Stimulated activated naive CD8-positive, alpha-beta T cell treated with anti-CD3 and anti-CD28 coated beads, Interleukin-15, Interleukin-2, amounts not matched to agents 100 ng/mL and 50 ng/mL, for 24 hours (primary cell): ENCODE measurements around the gene CAMTA1.

Experiments used
- H3K27ac Mint-ChIP-seq: one replicate; pipeline ENCODE4 v1.8.0; 2021; ENCODE audit warnings: mild to moderate bottlenecking, mixed read lengths
- H3K27me3 Mint-ChIP-seq: one replicate; pipeline ENCODE4 v1.8.0; 2021; ENCODE audit warnings: mixed read lengths
- H3K36me3 Mint-ChIP-seq: one replicate; pipeline ENCODE4 v1.8.0; 2021; ENCODE audit warnings: low read depth, mixed read lengths
- H3K4me1 Mint-ChIP-seq: one replicate; pipeline ENCODE4 v1.8.0; 2021; ENCODE audit warnings: low read depth, mixed read lengths
- H3K4me3 Mint-ChIP-seq: one replicate; pipeline ENCODE4 v1.8.0; 2021; ENCODE audit warnings: mild to moderate bottlenecking, mixed read lengths
- H3K9me3 Mint-ChIP-seq: one replicate; pipeline ENCODE4 v1.8.0; 2021; ENCODE audit warnings: mixed read lengths

The CAMTA1 gene

DNA sequence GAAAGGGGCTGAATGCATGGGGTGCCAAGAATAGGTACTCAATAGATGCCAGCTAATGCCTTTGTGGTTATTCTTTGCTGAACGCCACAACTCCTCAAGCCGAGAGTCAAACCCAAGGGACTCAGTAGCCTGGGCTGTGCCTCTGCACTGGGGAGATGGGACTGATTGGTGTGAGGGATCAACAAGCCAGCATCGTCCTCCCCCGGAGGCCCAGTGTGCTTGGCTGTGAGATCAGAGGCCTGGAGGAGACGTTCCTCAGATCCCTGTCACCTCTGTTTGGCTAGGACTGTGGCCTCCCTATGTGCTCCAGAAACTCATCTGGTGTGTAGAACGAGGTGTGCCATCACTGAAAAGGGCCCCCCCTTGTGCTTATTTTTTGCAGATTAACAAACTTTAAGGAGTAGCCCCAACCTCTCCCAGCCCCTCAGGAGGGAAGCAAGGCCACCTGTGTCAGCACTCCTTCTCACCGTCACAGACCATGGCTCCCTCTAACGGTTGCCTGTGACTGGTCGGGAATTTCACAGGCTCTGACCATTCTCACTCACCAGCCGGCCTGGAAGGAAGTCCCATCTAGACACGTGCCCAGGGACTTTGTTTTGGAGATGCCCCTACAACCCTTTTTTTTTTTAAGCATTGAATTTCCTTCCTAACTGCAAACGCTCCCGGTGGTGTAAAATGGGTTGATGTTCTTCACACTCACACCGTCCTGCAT is 791.8 kb downstream of the CAMTA1 start:
- Mint-ChIP-seq H3K4me3 (no peak overlapping the region), H3K27me3 (peaks cover 4% of the 10 kb centered on the region), H3K9me3 (no peaks in the 10 kb centered on the region), H3K4me1 (no peaks in the 10 kb centered on the region), H3K36me3 (no peaks in the 10 kb centered on the region), H3K27ac (no peak overlapping the region)

DNA sequence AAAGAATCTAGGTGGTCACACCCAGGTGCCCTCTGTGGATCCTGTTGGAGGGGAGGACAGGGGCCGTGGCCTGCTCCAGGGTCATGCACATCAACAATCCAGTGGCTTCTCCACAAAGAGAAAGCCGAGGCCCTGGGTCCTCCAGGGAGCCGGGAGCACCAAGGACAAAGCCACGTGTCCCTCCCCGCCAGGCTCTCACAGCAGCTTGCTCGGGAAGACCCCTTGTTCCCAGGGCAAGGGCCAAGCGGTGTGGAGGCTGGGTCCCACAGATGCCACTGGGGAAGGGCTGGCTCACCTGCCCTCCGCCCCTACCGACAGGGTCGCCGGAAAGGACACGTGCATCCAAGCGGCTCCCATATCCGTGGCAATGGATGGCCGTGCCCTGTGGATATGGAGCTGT is 793.0 kb downstream of the CAMTA1 start:
- no peaks in the 10 kb centered on the region for H3K4me1 Mint-ChIP-seq
- no peak overlapping the region for H3K27ac Mint-ChIP-seq
- H3K36me3 Mint-ChIP-seq: no peaks in the 10 kb centered on the region
- H3K9me3 Mint-ChIP-seq: no peaks in the 10 kb centered on the region
- no peak overlapping the region for H3K4me3 Mint-ChIP-seq
- peaks cover 4% of the 10 kb centered on the region for H3K27me3 Mint-ChIP-seq

DNA sequence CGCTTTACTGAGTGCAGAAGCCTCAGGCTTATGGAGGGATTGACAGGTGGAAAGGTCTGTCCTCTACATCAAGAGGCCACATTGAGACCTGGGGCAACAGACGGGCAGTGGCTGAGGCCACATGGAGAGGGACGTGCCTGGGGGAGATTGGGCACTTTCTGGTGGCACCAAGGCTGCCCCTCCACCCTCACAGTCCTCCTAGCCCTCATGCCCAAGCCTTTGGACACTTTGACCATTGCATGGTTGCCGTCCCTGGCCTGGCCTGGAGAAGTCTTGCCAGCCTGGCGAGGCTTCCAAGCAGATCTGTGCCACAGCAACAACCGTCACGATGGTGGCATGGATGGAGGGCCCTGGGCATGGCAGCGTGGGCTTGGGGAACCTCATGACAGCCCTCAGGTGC is 793.8 kb downstream of the CAMTA1 start:
- Mint-ChIP-seq H3K36me3 (no peaks in the 10 kb centered on the region), H3K27ac (no peak overlapping the region), H3K27me3 (peaks cover 4% of the 10 kb centered on the region), H3K4me3 (no peak overlapping the region), H3K4me1 (no peaks in the 10 kb centered on the region), H3K9me3 (no peaks in the 10 kb centered on the region)

DNA sequence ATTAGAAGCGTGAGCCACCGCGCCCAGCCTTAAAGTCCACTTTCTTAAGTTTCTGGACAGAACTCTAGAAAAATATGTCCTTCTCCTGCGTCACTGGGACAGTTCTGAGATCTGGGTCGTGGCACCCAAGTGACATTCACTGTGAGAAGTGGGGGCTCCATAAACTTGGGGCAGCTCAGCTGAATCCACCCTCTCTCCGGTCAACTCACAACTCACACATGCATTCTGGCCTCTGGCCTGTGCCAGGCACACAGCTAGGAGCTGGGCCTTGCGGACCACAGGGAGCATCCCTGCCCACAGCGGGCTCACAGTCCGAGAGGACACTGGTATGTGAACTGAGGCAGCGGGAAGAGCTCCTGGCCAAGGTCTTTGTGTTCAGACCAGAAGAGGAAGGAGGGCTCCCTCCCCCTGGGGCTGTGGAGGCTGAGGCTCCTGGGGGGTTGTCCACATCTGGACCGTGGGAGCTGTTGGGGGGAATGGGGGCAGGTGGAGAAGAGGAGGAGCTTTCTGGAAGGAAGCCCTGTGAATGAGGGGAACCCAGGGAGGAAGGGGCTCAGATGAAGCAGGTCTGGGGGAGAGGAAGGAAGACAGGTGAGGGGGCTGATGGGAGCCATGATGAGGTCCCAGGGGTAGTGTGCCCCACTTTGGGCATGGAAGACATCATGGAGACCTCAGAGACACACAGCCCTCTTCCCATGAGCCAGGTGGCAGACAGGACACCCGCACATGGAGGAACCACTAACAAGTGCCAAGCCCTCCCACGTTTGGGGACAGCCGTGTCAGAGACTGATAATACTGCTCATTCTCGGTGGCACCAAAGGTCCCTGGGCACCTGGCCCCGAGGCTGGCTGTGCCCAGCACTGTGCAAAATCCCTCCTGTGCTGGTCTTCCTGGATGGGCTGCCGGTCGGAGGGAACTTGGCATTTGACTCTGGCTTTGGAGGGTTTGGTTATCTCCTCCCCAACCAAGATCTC is 794.9 kb downstream of the CAMTA1 start:
- H3K36me3 Mint-ChIP-seq: no peaks in the 10 kb centered on the region

DNA sequence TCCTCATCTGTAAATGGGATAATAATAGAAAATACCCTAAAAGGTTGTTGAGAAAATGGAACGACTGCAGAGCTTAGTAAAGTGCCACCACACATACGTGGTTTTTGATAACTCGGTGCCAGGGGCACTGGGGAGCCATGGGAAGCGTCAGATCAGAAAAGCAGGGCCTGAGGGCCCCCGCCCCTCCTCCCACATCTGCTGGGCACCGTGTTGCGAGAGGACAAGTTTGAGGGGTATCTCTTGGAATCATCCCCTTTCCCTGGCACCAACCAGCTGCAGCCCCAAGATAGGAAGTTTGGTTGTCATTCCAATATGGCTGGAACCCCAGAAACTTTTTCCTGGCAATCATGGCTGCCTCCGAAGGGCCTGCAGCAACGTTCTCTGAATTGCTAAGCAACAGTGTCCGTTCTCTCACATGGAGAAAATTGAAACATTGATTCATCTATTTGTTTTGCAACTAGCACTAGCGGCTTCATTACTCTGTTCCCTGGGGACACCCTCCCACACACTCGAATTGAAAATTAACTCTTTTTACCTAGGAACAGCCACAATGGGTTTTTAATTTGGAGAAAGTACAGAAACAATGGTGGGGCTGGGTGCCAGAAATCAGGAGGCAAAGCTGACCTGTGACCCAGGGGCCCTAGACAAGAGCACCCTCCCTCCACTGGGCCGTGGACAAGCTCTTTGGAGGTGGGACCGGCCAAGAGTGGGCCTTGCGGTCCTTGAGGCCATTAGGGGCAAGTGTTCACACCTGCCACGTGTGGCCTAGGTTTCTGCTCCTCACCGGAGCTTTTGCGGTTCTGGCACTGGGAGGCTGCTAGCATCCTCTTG is 795.9 kb downstream of the CAMTA1 start:
- Mint-ChIP-seq H3K4me1 (no peaks in the 10 kb centered on the region), H3K9me3 (no peaks in the 10 kb centered on the region), H3K27me3 (no peaks in the 10 kb centered on the region), H3K36me3 (no peaks in the 10 kb centered on the region), H3K27ac (no peak overlapping the region), H3K4me3 (no peak overlapping the region)

More for the DNA sequence above, 794.9 kb downstream of the CAMTA1 start:
- no peak overlapping the region for H3K27ac Mint-ChIP-seq
- H3K9me3 Mint-ChIP-seq: no peaks in the 10 kb centered on the region
- no peaks in the 10 kb centered on the region for H3K4me1 Mint-ChIP-seq
- H3K27me3 Mint-ChIP-seq: peaks cover 4% of the 10 kb centered on the region
- no peak overlapping the region for H3K4me3 Mint-ChIP-seq

DNA sequence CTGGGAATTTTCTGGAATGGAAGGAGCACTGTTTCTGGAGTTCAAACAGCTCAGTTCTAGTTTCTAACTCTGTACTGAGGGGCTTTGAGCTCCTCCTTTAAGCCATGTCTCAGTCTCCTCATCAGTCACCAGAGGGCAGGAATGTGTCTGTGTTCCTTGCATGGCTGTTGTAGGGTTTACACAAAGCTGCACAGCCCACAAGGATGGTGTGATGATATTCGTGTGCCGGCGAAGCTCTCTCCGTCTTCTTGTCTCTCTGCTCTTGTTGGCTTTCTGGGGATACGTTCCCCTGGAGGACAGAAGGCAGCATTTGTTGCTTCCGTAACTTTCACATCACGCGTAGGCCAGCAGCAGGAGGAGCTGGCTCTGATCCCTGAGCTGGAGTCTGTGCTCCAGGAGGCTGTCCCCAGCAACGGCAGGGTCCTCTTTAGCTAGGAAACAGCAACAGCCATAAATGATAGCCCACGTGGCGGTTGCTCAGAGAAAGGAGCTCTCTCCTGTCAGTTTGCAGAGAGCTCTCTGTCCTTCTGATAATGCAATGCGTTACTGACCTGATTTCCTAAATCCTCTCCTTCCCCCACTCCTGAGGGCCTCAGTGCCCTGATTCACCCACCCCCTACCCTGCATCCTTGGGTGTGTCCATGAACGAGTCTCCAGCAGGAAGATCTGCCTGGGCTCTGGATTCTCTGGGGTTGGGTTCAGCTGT is 796.7 kb downstream of the CAMTA1 start:
- Mint-ChIP-seq H3K27me3 (no peaks in the 10 kb centered on the region), H3K4me3 (no peak overlapping the region), H3K4me1 (no peaks in the 10 kb centered on the region), H3K9me3 (no peaks in the 10 kb centered on the region), H3K27ac (no peak overlapping the region), H3K36me3 (no peaks in the 10 kb centered on the region)

DNA sequence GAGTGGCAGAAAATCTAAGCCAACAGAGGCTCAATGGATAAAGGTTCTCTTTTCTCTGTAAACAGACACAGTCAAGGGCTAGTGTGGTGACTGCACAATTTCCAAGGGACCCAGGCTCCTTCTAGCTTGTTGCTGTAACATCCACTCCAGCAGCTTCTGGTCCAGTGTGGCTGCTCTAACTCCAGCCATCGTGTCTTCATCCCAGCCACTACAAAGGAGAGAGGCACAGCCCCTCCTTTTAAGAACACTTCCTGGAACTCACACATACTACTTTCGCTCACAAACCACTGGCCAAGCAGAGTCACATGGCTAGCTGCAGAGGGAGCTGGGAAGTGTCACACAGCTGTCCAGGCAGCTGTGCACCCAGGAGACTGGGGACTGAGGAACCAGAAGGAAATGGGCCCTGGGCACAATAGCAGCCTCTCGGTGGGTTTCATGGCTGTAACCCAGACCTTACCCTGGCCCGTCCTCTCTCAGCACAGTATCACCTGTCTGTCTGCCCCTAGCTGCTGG is 797.3 kb downstream of the CAMTA1 start:
- Mint-ChIP-seq H3K9me3 (no peaks in the 10 kb centered on the region), H3K27me3 (no peaks in the 10 kb centered on the region)

DNA sequence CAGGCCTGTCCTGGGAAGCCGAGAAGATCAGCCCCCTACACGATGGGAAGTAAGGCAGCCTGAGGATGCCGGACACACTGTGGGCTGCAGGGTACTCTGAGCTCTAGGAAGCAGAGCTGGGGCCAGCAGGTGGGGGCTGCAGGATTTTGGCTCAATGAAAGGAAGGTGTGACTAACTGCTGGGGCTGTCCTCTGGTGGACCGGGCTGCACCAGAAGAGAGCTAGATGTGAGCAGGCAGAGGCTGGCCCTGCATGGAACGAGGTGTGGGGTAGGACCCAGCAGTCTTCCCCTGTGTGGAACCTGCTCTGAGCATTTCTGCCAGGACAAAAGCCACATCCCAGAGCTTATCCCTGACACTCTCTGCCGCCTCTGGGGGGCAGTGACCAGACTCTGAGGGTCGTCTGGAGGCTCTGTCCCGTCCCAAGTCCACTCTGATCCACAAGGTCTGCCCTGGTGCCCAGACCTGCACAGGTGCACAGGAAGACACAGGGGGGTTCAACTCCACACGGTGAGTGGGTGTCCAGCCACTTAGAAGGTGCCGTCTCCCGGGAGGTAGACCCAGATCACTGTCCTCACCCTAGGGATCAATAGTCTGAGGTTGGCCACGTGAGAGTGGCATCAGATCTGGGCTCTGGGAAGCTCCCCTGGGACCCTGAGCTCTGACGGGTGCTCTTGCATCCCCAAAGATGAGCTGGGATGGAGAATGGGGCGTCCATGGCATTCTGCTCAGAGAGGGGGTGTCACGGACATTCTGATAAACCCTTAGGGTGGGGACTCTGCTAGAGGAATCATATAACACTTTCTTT is 798.2 kb downstream of the CAMTA1 start:
- H3K36me3 Mint-ChIP-seq: no peaks in the 10 kb centered on the region
- no peaks in the 10 kb centered on the region for H3K4me1 Mint-ChIP-seq
- H3K9me3 Mint-ChIP-seq: no peaks in the 10 kb centered on the region
- H3K27ac Mint-ChIP-seq: no peak overlapping the region
- H3K4me3 Mint-ChIP-seq: no peak overlapping the region
- H3K27me3 Mint-ChIP-seq: no peaks in the 10 kb centered on the region

More for the DNA sequence above, 797.3 kb downstream of the CAMTA1 start:
- Mint-ChIP-seq H3K4me3 (no peak overlapping the region), H3K4me1 (no peaks in the 10 kb centered on the region), H3K27ac (no peak overlapping the region), H3K36me3 (no peaks in the 10 kb centered on the region)

DNA sequence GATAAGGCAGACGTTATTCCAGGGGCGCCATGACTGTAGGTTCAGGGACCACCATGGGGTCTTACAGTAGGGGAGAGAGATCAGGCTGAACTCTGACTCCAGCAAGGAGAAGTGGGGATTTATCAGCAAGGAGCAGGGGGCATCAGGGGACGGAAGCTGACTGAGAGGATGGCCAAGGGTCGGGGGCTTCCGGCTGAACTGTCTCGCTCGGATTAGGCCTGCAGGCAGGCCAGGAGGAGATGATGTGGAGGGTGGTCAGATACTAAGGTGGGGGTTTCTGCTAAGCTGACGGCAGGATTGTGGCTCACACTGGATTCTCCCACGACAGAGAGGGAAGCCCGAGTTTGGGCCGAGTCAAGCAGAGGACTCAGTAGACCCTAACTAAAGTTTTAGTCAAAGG is 798.9 kb downstream of the CAMTA1 start:
- no peak overlapping the region for H3K4me3 Mint-ChIP-seq
- no peaks in the 10 kb centered on the region for H3K4me1 Mint-ChIP-seq
- H3K27me3 Mint-ChIP-seq: no peaks in the 10 kb centered on the region
- H3K36me3 Mint-ChIP-seq: no peaks in the 10 kb centered on the region
- no peak overlapping the region for H3K27ac Mint-ChIP-seq
- H3K9me3 Mint-ChIP-seq: no peaks in the 10 kb centered on the region

DNA sequence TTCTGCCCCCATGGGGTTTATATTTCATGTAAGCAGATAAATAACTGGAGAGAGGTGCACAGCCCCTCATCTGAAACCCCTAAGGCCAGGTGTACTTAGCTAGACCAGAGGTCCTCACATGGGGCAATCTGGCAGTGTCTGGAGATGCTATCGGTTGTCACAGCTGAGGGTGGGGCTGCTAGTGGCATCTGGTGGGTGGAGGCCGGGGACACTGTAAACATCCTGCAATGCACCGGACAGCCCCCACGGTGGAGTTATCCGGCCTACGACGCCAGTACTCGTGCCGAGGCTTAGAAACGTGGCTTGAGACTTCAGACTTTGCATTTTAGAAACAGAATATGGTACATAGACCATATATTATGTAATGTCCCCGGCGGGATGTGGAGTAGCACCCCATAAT is 799.4 kb downstream of the CAMTA1 start:
- Mint-ChIP-seq H3K27me3 (no peaks in the 10 kb centered on the region), H3K27ac (no peak overlapping the region), H3K4me1 (no peaks in the 10 kb centered on the region), H3K4me3 (no peak overlapping the region), H3K36me3 (no peaks in the 10 kb centered on the region), H3K9me3 (no peaks in the 10 kb centered on the region)

DNA sequence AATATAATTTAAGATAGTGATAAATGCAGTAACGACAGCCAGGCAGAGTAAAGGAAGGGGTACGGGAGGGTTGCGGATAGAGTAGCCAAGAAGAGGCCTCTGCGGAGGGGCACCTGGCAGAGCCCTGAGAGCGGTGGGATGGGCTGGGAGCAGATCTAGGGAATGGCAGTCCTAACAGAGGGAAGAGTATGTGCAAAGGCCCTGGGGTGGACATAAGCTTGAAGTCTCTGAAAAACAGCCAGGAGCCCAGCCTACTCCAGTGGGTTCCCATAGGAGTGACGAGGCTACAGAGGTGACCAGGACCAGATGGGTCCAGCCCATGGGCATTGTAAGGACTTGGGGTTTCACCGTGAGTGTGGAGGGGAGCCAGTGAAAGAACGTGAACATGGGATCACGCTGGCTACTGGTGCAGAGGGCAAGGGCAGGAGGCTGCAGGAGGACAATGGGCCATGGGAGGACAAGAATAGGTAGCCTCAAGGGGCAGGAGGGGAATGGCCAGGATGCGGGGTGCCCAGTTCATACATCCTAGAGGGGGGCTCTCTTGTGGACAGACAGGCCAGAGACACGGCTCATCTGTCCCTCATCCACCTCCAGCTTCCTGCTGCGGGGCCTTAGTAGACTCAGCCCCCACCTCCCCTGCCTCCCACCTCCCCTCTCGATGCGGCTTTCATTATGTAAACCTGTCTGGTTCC is 800.1 kb downstream of the CAMTA1 start:
- Mint-ChIP-seq H3K4me1 (no peaks in the 10 kb centered on the region), H3K27me3 (no peaks in the 10 kb centered on the region), H3K4me3 (no peak overlapping the region), H3K9me3 (no peaks in the 10 kb centered on the region), H3K36me3 (no peaks in the 10 kb centered on the region), H3K27ac (no peak overlapping the region)

DNA sequence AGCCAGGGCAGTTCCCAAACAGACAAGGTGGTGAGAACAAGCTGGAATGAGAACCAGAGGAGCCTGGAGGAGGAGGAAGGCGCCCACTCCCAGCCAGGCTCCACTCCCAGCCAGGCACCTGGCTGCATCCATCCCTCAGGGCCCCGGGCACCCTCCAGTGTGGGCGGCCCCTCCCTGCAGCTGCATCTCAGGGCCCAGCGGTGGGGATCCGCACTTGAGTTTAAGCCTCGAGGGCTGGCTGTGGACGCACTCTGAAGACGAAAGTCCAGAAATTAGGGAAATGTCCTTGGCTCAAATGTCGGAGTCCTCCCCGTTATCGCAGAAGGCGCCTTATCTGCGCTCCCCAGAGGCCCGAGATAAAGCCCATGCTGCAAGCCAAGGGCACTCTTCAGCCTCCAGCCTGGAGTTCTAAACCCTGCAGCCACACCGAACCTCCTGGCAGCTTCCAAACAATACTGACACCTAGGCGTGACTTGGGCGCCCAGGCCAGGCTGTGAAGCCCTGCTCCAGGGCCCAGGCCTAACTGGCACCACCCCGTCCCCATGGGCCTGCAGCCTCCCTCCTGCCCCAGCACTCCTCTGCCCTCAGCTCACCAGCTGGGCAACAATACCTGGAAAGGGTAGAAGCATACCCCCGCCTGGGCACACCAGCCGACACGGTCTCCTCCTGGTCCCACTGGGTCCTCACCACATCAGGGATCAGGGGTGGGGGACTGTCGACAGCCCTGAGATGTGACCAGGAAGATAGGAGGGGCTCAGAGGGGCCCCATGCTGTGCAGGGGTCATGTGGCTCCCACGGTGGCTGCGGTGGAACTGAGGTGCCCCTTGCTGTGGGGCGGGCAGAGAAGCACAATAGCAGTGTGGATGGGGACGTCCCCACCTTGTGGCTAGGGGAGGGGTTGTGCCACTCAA is 801.0 kb downstream of the CAMTA1 start:
- Mint-ChIP-seq H3K9me3 (no peaks in the 10 kb centered on the region), H3K36me3 (no peaks in the 10 kb centered on the region), H3K4me1 (no peaks in the 10 kb centered on the region), H3K4me3 (no peak overlapping the region), H3K27me3 (no peaks in the 10 kb centered on the region), H3K27ac (no peak overlapping the region)
